ENCODE data around the gene MAP3K15.

DNA sequence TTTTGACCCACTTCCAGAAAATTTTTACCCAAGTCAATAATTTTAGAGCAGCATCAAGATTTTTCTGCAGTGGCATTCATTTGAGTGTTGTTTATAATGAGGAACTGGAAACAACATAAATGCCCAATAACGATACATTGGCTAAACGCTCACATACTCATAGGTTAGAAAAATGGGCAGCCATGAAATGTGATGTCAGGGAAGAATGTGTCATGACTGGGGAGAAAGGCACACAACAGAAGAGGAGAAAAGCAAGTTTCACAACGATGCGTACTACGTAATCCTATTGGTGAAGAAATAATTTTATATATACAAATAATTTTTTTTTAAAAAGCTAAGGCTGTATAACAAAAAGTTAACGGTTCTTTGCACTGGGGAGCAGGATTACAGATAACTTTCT lies 33.6 kb upstream of the MAP3K15 start:
- no peak for TF ChIP-seq EZH2phosphoT487 (IDR thresholded peaks at IDR 0.05)
- TF ChIP-seq, protein P1, sequence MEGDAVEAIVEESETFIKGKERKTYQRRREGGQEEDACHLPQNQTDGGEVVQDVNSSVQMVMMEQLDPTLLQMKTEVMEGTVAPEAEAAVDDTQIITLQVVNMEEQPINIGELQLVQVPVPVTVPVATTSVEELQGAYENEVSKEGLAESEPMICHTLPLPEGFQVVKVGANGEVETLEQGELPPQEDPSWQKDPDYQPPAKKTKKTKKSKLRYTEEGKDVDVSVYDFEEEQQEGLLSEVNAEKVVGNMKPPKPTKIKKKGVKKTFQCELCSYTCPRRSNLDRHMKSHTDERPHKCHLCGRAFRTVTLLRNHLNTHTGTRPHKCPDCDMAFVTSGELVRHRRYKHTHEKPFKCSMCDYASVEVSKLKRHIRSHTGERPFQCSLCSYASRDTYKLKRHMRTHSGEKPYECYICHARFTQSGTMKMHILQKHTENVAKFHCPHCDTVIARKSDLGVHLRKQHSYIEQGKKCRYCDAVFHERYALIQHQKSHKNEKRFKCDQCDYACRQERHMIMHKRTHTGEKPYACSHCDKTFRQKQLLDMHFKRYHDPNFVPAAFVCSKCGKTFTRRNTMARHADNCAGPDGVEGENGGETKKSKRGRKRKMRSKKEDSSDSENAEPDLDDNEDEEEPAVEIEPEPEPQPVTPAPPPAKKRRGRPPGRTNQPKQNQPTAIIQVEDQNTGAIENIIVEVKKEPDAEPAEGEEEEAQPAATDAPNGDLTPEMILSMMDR (IDR thresholded peaks at IDR 0.05): no peak
- no peak for TF ChIP-seq EZH2 (IDR thresholded peaks at IDR 0.05)
